GM18868 (cell line): ENCODE measurements around the gene CNOT4.
"Not testable (repeated sequence)": the region's sequence is repeated elsewhere in the genome, so short reads cannot be mapped to it uniquely, and the experiment has no call there.

Experiments used
- ATAC-seq: cut with Tn5 transposase; IDR thresholded peaks from one replicate; pipeline ENCODE4 v1.9.1; 2021; ENCODE audit warnings: mild to moderate bottlenecking, moderate library complexity; ENCODE audit not compliant: unreplicated experiment

Gene CNOT4

DNA sequence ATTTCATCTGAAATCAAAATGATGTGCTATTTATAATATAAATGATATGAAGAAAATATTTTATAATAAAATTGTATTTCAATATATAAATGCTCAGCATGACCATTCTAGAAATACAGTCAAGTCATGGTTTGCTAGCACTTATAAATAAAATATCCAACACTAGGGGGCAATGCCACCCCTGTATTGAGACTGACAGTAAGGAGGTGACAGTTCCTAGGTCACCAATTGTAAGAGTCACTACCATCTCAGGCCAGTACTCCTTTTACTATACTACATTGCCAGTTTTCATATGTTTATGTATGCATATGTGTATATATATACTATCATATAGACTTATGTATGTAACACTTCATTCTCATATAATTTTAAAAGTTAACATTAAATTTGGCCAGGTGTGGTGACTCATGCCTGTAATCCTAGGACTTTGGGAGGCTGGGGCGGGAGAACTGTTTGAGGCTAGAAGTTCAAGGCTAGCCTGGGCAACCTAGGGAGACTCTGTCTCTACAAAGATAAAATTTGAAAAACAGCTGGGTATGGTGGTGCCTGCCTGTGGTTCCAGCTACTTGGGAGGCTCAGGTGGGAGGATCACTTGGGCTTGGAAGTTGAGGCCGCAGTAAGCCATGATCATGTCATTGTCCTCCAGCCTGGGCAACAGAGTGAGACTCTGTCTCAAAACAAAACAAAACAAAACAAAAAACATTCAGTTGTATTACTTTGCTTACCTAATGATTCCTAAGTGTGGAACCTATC lies 2.4 kb upstream of the CNOT4 start:
- peak; percentile 35 for ATAC-seq

DNA sequence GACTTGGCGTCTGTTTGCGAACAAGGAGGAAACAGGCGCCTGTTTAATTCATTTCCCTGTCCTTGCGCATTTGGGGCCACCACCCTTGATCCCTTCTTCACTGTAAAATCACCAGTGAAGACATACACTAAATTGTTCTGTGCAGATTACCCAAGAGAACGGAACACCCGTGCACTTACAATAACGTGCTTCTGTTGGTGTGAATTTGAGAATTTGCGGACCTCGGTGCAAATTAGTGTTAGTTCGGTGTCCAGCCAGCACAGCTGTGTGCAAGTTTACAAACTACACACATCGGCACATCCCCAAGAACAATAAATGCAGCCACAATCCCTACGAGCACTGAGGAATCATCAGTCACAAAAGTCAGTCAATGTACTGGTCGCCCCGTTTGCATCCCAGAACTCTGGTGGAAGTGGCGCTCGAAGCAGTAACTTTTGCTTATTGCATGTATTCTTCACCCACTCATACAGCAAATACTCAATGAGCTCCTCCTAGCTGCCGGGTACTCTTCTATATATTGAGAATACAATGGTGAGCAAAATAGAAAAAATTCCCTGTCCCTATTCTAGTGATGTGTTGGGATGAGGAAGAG lies 786 bp upstream of the CNOT4 start:
- no peak for ATAC-seq

DNA sequence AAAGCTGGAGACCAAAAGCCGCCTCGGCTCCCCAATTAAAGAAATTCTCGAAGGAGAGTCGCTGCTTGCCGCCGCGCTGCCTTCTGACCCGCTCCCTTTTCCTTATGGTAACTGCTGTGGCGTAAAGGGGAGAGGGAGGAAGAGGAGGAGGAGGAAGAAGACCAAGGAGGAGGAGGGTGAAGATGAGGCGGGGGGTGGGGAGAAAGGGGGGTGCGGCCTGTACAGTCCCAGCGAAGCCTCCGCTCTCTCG lies 388 bp downstream of the CNOT4 start:
- no peak for ATAC-seq

DNA sequence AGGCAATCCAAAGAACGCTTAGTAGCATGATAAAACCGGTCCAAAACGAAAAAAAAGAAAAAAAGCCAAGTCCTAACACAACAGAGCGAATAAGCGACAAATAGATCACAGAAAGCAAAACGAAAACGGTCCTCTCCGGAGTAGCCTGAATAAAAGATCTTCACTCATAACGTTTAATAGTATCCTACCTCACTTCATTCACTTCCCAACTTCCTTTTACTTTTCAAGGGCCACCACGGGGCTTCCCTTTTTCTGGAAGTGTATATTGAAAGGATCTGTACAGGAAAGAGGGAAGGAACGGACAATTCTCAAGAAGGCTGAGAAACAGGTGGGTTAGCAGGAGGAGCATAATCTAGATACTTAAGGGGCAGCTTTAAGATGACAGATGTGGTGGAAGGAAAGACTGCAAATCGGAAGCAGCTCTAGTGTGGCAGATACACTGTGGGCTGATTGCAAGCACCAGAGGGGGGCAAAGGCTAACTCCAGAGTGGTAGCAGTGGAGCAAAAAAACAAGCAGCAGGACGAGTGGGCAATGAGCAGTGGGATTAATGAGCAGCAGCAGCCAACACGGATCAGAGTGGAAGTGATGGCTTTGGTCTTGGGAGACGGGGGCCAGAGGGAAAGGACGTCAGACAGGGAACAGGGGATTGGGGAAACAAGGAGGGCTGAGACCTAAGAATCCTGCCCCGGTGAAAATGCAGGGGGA lies 866 bp downstream of the CNOT4 start:
- ATAC-seq = peak; percentile 26

DNA sequence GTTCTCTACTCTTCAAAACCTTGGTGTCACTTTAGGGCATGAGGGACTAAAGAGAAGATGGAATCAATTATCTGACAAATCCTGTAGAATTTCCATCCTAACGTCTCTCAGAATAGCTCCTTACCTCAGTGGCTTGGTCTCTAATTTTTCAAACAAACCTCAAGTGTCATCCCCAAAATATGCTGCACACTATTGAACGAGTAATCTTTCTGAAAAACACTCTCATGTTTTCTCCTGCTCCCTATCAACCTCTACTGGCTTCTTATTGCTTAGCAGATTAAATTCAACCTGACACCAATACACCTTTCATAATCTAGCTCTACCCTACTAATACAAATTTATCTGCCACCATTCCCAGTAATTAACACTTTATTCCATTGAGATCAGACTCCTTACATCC lies 8.5 kb downstream of the CNOT4 start:
- no peak for ATAC-seq

DNA sequence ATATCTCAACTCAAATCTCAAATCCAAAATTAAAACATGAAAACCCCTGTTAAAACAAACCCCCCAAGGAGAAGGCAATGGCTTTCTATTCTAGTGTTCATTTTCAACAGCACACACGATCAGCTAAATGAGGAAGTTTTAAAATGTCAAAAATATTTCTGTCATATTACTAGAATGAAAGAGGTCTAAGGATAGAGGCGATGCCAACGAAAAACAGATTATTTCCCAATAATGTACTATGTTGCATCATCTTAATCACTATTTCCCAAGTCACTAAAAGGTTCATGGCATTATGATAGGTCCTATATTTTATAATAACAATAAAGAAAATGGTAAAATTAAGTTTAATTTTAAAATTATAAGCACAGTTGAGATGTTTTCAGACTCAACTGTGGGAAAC lies 10.1 kb downstream of the CNOT4 start:
- ATAC-seq = no peak

DNA sequence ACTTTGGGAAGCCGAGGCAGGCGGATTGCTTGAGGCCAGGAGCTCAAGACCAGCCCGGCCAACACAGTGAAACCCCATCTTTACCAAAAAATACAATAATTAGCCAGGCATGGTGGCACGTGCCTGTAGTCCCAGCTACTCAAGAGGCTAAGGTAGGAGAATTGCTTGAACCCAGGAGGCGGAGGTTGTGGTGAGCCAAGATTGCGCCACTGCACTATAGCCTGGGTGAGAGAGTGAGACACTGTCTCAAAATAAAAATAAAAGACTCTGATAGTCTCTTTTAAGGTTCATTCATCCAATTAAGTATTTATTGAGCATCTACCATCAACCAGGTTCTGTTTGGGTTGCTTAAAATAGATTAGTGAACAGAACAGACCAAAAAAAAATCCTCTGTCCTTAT lies 12.7 kb downstream of the CNOT4 start:
- ATAC-seq = not testable (repeated sequence)

DNA sequence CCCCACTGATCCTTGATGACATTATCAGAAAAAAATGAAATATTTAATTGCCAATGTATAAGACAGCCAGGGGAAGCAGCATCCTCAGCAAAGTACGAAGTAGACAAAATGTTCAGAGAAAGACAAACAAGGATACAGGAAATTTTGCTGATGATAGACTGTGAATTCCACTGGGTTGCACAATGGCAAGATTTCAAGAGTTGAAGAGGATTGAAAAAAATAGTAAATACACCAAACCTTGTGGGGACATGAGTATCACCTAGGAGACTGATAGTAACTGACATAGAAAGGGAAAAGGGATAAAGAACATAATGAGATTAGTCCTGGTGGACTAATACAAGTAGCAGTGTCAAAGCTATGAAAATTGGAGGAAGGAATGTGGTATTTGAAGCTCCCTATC lies 16.5 kb downstream of the CNOT4 start:
- no peak for ATAC-seq

DNA sequence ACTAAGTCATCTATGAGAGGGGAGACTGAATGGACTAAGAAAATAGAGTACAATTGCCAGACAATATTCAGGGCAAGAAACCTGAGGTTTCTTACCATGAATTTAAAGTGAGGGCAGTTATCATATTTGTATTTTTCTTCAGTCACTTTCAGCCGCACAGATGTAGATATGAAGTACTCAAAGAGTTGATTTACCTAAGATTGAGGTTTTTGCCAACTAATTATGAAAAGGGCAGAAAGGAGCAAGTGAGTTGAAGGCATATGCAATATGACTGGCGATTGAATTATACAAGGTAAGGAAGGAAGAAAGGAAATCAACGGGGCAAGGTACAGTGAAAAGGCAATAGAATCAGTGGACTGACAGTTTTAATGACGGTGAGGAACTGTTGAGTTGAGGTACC lies 17.8 kb downstream of the CNOT4 start:
- ATAC-seq = no peak

DNA sequence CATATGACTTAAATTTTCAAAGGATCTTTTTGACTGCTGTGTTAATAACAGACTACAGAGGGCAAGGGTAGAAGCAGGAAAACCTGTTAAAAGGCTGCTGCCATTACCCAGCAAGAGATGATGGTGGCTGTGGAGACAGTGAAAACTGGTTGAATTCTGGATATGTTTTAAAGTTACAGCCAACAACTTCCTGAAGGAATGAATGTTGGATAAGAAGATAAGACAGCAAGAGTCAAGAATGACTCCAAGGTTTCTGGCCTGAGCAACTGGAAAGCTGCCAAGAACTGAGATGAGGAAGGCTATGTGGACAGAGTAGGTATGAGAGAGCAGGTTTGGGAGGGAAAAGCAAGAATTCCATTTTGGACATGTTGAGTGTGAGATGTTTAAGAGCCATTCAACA lies 19.1 kb downstream of the CNOT4 start:
- ATAC-seq = no peak

DNA sequence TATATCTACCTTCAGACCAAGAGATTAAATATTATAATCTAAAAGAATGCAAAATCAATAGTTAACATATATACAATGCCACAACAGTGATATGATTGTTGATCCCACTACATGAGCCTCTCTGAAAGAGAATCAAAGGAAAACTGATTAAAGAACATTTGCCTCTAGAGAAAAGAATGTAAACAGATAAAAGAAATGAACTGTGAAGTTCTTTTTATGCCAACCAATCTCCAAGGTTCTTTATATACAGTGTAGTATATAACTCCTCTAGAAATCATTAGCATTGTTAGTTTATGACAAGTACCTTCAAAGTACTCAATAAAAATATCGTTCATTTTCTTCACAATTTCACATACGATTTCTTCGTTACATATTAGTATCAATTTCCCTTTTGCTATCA lies 20.1 kb downstream of the CNOT4 start:
- no peak for ATAC-seq

DNA sequence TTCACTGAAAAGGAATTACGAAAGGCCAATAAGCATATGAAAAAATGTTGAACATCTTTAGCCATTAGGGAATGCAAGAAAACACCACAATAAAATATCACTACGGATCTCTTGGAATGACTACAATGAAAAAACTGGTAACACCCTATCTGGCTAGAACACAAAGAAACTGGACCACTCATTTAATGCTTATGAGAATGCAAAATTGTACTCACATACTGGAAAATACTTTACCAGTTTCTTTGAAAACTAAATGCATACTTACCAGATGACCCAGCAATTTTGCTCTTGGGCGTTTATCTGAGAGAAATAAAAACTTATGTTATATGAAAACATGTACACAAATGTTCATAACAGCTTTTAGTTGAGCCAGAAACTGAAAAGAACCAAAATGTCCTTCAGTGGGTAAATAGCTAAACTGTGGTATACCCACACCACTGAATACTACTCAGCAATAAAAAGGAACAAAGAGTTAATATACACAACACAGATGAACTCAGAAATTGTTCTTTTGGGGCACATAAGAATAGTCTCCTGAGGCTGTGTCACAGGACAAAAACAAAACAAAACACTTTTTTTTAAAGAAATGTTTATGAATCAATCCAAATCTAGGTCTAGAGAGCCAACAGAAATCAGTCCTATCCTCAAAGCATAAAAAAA lies 23.5 kb downstream of the CNOT4 start:
- no peak for ATAC-seq

DNA sequence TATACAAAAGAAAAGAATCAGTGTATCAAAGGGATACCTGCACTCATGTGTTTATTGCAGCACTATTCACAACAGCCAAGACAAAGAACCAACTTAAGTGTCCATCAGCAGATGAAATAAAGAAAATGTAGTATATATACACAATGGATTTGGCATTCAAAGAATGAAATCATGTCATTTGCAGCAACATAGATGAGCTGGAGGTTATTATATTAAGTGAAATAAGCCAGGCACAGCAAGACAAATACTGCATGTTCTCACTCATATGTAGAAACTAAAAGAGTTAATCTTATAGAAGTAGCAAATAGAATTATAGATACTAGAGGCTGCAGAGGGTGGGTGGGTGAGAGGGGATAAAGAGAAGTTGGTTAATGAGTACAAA lies 28.3 kb downstream of the CNOT4 start:
- ATAC-seq = no peak

DNA sequence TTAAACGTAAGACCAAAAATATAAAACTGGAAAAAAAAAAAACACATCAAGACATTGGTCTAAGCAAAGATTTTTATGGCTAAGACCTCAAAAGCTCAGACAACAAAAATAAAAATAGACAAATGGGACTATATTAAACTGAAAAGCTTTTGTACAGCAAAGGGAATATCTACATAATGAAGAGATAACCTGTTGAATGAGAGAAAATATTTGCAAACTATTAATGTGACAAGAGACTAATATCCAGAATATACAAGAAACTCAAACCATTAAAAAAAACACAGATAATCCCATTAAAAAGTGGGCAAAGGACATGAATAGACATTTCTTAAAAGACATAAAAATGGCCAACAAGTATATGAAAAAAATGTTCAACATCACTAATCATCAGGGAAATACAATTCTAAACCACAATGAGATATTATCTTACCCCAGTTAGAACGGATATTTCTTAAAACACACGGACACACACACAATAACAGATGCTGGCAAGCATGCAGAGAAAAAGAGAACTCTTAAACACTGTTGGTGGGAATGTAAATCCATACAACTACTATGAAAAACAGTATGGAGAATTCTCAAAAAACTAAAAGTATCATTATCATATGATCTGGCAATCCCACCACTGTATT lies 28.8 kb downstream of the CNOT4 start:
- ATAC-seq = no peak

DNA sequence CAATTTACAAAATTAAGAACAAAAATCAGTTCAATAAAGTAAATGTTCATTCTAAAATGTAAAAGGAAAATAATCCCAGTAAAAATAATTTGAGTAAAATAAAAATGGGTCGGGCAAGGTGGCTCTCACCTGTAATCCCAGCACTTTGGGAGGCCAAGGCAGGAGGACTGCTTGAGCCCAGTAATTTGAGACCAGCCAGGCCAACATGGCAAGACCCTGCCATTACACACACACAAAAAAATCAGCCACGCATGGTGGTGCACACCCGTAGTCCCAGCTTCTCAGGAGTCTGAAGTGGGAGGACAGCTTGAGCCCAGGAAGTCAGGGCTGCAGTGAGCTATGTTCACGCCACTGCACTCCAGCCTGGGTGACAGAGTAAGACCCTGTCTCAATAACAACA lies 34.4 kb downstream of the CNOT4 start:
- ATAC-seq = no peak

DNA sequence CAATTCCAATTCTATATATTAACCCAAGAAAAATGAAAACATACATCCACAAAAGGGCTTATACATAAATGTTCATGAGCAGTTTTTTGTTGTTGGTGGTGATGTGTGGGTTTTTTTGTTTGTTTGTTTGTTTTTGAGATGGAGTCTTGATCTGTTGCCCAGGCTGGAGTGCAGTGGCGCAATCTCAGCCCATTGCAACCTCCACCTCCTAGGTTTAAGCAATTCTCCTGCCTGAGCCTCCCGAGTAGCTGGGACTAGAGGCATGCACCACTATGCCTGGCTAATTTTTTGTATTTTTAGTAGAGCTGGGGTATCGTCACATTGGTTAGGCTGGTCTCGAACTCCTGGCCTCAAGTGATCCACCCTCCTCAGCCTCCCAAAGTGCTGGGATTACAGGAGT lies 40.2 kb downstream of the CNOT4 start:
- ATAC-seq = not testable (repeated sequence)

DNA sequence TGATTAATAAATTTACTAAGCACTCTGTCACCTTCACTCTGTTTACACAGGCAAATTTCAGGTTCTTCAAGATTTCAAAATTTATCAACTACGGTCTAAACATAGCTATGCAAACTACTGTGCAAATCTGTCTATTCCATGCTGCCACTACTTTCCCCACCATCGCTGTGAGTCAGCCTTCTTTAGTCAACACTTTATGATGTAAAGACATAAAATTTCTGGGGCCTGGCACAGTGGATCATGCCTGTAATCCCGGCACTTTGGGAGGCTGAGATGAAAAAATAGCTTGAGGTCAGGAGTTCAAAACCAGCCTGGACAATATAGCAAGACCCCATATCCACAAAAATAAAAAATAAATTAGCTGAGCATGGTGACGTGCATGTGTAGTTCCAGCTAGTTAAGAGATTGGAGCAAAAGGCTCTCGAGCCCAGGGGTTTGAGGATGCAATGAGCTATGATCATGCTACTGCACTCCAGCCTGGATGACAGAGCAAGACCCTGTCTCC lies 42.6 kb downstream of the CNOT4 start:
- ATAC-seq = peak; percentile 53

DNA sequence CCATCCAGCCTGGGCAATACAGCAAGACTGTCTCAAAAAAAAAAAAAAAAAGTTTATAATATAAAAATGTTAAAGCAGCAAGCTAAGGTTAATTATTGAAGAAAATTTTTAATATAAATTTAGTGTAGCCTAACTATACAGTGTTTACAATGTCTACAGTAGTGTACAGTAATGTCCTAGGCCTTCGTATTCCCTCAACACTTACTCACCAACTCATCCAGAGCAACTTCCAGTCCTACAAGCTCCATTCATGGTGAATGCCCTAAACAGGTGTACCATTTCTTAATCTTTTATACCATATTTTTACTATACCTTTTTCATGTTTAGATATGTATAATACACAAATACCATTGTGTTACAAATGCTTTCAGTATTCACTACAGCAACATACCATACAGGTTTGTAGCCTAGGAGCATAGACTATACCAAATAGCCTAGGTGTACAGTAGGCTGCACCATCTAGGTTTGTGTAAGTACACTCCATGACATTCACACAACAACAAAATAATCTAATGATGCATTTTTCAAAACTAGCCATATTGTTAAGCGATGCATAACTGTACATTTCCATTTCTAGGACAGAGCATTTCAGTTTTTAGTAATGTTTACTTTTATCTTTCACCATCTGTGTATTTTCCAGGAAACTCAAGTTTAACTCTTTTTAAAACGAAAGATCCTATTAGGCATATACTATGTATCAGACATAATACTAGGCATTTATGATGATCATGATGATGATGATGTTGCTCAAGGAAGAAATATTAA lies 43.3 kb downstream of the CNOT4 start:
- ATAC-seq = peak; percentile 32

DNA sequence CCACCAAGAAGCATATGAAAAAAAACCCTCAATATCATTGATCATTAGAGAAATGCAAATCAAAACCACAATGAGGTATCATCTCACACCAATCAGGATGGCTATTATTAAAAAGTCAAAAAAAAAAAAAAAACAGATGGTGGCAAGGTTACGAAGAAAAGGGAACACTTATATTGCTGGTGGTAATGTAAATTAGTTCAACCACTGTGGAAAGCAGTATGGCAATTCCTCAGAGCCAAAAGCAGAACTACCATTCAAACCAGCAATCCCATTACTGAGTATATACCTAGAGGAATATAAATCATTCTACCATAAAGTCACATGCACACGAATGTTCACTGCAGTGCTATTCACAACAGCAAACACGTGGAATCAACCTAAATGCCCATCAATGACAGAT lies 46.0 kb downstream of the CNOT4 start:
- ATAC-seq = no peak

DNA sequence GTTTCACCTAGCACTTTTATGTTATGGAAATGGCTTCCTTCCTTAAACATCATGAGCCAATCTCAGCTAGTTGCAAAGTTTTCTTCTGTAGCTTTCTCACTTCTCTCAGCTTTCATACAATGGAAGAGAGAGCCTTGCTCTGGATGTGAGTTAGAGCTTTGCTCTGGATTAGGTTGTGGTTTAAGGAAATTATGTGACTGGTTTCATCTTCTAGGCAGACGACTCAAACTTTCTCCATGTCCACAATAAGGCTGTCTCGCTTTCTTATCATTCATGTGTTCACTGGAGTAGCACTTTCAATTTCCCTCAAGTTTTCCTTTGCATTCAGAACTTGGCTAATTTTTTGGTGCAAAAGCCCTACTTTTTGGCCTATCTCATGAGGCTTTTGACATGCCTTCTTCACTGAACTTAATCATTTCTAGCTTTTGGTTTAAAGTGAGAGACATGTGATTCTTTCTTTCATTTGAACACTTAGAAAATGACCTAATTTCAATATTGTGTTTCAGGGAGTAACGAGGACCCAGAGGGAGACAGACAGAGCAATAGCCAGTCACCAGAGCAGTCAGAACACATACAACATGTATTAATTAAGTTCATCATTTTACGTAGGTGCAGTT lies 49.8 kb downstream of the CNOT4 start:
- peak; percentile 57 for ATAC-seq
